Vagina (tissue), 2 donors: Measurements from ENCODE around the gene SLC25A51. TPM values are rescaled to one million over a fixed set of nuclear protein-coding genes. Genes with fewer than 3 reads are reported as not detected.
"Not testable (repeated sequence)": the region's sequence is repeated elsewhere in the genome, so short reads cannot be mapped to it uniquely, and the experiment has no call there.

Experiments used
- DNase-seq, 2 donors: peaks; one replicate each; pipeline ENCODE4 v3.0.0-alpha.2; 2017; ENCODE audit errors: extremely low spot score in 2 of 2
- H3K27ac ChIP-seq: fragments of 200-600 bp; sonication (generic); one replicate; pipeline ENCODE4 v1.5.1; 2019
- H3K27me3 ChIP-seq: fragments of 200-600 bp; sonication (generic); one replicate; pipeline ENCODE4 v1.5.1; 2019
- H3K36me3 ChIP-seq, 2 donors: fragments of 200-600 bp; sonication (generic); one replicate each; pipeline ENCODE4 v1.5.1; 2017 to 2019
- H3K4me1 ChIP-seq: fragments of 200-600 bp; sonication (generic); one replicate; pipeline ENCODE4 v1.5.1; 2019
- H3K4me3 ChIP-seq, 2 donors: fragments of 200-600 bp; sonication (generic); 1 replicate in 1 of 2; 2 replicates in 1 of 2; pipeline ENCODE4 v1.5.1; 2016 to 2019
- H3K9me3 ChIP-seq: fragments of 200-600 bp; sonication (generic); one replicate; pipeline ENCODE4 v1.5.1; 2019
- POLR2A ChIP-seq, 2 donors: fragments of 450-650 bp; IDR thresholded peaks; one replicate each; pipeline ENCODE4 v1.6.1; 2017; ENCODE audit warnings: antibody characterized with exemption in 2 of 2, mild to moderate bottlenecking in 2 of 2, moderate library complexity in 2 of 2
- POLR2AphosphoS5 ChIP-seq, 2 donors: sonication (generic); formaldehyde crosslinking; IDR thresholded peaks; one replicate each; pipeline ENCODE4 v1.9.0; 2017; ENCODE audit warnings: antibody characterized with exemption in 2 of 2, mild to moderate bottlenecking in 2 of 2, low read depth in 1 of 2; ENCODE audit not compliant: insufficient read depth in 1 of 2
- intact Hi-C: fragments of 100-400 bp; cut with DNase I; formaldehyde crosslinking; loops from one replicate; pipeline ENCODE4 v1.15.1; 2023
- total RNA-seq: library from RNA; depleted of rRNA; stranded (reverse); fragments of >200 nt; gene quantifications from one replicate; pipeline ENCODE4 v1.2.3, GENCODE V29; 2016
- TF ChIP-seq, protein P1 (sequence below), 3 experiments: fragments of 450-650 bp in 2 of 3; fragments of 200-600 bp in 1 of 3; sonication (generic) in 1 of 3; IDR thresholded peaks; one replicate each; pipeline ENCODE4 v1.5.1; 2017 to 2019; ENCODE audit warnings: antibody characterized with exemption in 3 of 3, mild to moderate bottlenecking in 2 of 3, moderate library complexity in 2 of 3

The SLC25A51 gene
- total RNA-seq, 1 donor from 2014 or later: 26.0 TPM

DNA sequence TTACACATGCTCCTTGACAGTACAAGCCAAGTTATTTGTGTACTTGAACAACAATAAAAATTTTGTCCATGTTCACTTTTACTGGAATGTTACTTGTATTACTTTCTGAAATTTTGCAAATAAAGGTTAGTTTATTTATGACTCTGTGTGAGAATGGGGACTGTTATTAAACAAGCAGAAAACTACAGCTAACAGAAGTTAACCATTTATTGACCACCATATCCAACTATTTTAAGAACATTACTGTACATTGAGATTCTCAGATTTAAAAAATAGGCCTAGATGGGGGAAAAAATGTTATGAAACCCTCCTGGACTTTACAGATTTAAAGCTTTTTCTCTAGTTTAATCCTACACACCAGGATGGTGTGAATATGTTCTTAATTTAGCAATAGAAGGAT is 1.8 kb downstream of the SLC25A51 start:
- H3K36me3 ChIP-seq: peaks cover 0 to 20% of the 10 kb centered on the region in 2 donors
- TF ChIP-seq, protein P1, sequence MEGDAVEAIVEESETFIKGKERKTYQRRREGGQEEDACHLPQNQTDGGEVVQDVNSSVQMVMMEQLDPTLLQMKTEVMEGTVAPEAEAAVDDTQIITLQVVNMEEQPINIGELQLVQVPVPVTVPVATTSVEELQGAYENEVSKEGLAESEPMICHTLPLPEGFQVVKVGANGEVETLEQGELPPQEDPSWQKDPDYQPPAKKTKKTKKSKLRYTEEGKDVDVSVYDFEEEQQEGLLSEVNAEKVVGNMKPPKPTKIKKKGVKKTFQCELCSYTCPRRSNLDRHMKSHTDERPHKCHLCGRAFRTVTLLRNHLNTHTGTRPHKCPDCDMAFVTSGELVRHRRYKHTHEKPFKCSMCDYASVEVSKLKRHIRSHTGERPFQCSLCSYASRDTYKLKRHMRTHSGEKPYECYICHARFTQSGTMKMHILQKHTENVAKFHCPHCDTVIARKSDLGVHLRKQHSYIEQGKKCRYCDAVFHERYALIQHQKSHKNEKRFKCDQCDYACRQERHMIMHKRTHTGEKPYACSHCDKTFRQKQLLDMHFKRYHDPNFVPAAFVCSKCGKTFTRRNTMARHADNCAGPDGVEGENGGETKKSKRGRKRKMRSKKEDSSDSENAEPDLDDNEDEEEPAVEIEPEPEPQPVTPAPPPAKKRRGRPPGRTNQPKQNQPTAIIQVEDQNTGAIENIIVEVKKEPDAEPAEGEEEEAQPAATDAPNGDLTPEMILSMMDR (IDR thresholded peaks at IDR 0.05): no peak
- TF ChIP-seq POLR2AphosphoS5 (IDR thresholded peaks at IDR 0.05; ENCODE audit: insufficient read depth in 1 of 2, low read depth in 1 of 2): no peak
- TF ChIP-seq POLR2A (IDR thresholded peaks at IDR 0.05): no peak
- DNase-seq: no peak
- H3K9me3 ChIP-seq: no peaks in the 10 kb centered on the region
- intact Hi-C loops: loop anchor here (10.0 kb wide), 2 partner anchors 117 to 513 kb away; partner anchors contain the start of gene EXOSC3
- H3K4me3 ChIP-seq: no peak overlapping the region
- no peak overlapping the region for H3K27ac ChIP-seq
- peaks cover 30% of the 10 kb centered on the region for H3K4me1 ChIP-seq
- H3K27me3 ChIP-seq: no peaks in the 10 kb centered on the region

DNA sequence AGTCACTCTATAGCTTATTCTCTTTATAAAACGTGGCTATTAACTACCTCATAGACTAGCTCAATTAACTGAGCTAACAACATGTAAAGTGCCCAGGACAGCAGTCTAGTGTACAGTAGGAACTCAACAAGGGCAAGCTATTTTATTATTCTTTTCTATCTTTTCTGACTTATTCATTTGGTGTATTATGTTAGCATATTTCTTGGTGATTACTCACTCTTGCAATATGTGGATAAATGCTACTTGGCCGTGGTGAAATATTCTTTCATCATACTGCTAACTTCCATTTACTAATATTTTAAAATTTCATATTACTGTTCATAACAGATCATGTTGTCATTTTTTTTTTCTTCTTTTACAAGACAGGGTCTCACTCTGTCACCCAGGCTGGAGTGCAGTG is 4.9 kb downstream of the SLC25A51 start:
- Histone ChIP-seq H3K27me3 (no peaks in the 10 kb centered on the region), H3K4me1 (peaks cover 22% of the 10 kb centered on the region), H3K36me3 (peaks cover 0 to 39% of the 10 kb centered on the region in 2 donors), H3K4me3 (no peak overlapping the region), H3K27ac (no peak overlapping the region), H3K9me3 (no peaks in the 10 kb centered on the region)
- no peak for DNase-seq
- intact Hi-C loops: no loop called here
- TF ChIP-seq POLR2A (IDR thresholded peaks at IDR 0.05): no peak
- TF ChIP-seq, protein P1 (IDR thresholded peaks at IDR 0.05): no peak
- no peak for TF ChIP-seq POLR2AphosphoS5 (IDR thresholded peaks at IDR 0.05; ENCODE audit: insufficient read depth in 1 of 2, low read depth in 1 of 2)

DNA sequence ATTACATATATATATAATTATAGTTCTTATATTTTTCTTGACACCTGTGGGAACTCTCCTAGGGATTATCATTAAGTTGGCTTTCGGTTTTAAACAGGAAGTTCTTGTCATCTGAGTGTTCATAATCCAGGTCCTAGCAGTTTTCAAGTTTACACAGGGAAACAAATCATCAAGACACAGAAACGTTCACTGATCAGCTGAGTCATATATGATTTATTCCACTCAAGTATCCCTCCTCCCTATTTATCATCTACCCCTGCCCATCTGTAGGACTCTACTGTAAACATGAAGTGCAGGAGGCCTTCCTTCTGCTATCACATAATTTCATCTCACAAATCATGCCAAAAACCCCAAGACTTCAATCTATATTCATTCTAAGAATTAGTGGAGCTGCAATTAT is 6.3 kb downstream of the SLC25A51 start:
- H3K27ac ChIP-seq: no peak overlapping the region
- H3K36me3 ChIP-seq: peaks cover 0 to 41% of the 10 kb centered on the region in 2 donors
- peaks cover 14% of the 10 kb centered on the region for H3K4me1 ChIP-seq
- no peaks in the 10 kb centered on the region for H3K9me3 ChIP-seq
- TF ChIP-seq POLR2A (IDR thresholded peaks at IDR 0.05) (no peak), POLR2AphosphoS5 (IDR thresholded peaks at IDR 0.05; ENCODE audit: insufficient read depth in 1 of 2, low read depth in 1 of 2) (no peak)
- TF ChIP-seq, protein P1 (IDR thresholded peaks at IDR 0.05): no peak
- DNase-seq: no peak
- H3K4me3 ChIP-seq: no peak overlapping the region
- intact Hi-C loops: no loop called here
- no peaks in the 10 kb centered on the region for H3K27me3 ChIP-seq

DNA sequence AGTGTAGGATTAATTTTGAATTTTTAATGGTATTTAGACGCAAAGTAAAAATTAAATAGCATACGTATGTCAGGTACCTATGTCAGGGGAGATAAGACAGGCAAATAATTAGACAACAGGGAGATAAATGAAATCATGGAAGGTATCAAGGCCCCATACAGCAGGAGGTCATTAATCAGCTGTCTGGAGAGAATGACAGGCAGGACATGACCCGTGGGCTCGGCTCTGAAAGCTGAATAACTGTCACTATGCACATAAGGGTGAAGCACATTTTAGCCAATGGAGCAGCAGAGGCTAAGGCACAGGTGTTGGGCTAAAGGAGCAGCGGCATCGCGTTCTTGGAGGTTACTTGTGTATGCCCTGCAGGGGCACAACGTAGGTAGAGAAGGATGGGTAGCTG is 11.9 kb downstream of the SLC25A51 start:
- Histone ChIP-seq H3K27me3 (no peaks in the 10 kb centered on the region), H3K4me3 (no peak overlapping the region), H3K27ac (no peak overlapping the region), H3K36me3 (peaks cover 0 to 39% of the 10 kb centered on the region in 2 donors), H3K9me3 (no peaks in the 10 kb centered on the region), H3K4me1 (no peaks in the 10 kb centered on the region)
- TF ChIP-seq POLR2A (IDR thresholded peaks at IDR 0.05): no peak
- TF ChIP-seq POLR2AphosphoS5 (IDR thresholded peaks at IDR 0.05; ENCODE audit: insufficient read depth in 1 of 2, low read depth in 1 of 2): no peak
- TF ChIP-seq, protein P1 (IDR thresholded peaks at IDR 0.05): no peak
- intact Hi-C loops: no loop called here
- DNase-seq: no peak

DNA sequence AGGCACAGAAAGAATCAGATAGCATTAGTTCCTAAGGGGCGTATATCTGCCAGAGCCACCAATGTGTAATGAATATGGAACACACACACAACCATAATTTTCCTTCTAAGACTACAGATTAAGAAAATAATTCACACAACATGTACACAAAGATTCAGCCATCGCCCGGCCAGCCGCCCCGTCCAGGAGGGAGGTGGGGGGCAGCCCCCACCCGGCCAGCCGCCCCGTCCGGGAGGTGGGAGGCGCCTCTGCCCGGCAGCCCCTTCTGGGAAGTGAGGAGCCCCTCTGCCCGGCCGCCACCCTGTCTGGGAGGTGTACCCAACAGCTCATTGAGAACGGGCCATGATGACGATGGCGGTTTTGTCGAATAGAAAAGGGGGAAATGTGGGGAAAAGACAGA is 12.9 kb downstream of the SLC25A51 start:
- intact Hi-C loops, H3K4me1 ChIP-seq, H3K9me3 ChIP-seq, H3K27me3 ChIP-seq, H3K4me3 ChIP-seq, H3K27ac ChIP-seq, DNase-seq: not testable (repeated sequence)
- H3K36me3 ChIP-seq: peaks cover 0 to 32% of the 10 kb centered on the region in 2 donors
